Left renal cortex interstitium (tissue), 4 donors: ENCODE results near the gene CYP20A1. TPM values are rescaled to one million over a fixed set of nuclear protein-coding genes. Genes with fewer than 3 reads are reported as not detected.
A peak's percentile ranks its signal among the peaks of the same experiment; 100 is the strongest.
"Not testable (repeated sequence)": the region's sequence is repeated elsewhere in the genome, so short reads cannot be mapped to it uniquely, and the experiment has no call there.

Experiments
- DNase-seq, 4 donors: peaks; one replicate each; pipeline ENCODE4 v3.0.0-alpha.2; 2013; ENCODE audit warnings: low read depth in 4 of 4, low spot score in 2 of 4, missing footprints in 1 of 4
- polyA plus RNA-seq, 4 donors: library from polyadenylated mRNA; unstranded; fragments of 120-200 nt; gene quantifications; one replicate each; pipeline ENCODE4 v1.2.1, GENCODE V29; 2013; ENCODE audit not compliant: insufficient read length in 4 of 4

Gene CYP20A1
- polyA plus RNA-seq, 4 donors = 20.5 to 24.5 (median 22.2) TPM

DNA sequence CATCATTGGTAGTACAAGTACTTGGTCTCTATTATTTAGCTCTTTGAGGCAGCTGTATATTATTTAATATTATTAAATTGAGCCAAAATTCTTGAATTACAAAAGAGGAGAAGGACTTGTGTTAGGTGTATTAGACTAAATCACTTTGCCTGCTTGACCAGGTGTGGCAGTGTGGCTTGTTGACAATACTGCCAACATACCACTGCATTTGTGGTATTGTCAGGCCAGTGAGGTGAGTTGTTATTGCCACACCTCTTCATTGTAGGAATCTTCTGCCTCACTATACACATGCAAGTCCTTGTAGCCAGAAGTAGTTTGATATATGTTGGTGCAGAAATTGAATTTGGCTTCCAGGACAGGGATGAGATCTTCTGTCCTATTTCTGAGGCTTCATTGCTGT lies 40.5 kb downstream of the CYP20A1 start:
- DNase-seq = no peak

DNA sequence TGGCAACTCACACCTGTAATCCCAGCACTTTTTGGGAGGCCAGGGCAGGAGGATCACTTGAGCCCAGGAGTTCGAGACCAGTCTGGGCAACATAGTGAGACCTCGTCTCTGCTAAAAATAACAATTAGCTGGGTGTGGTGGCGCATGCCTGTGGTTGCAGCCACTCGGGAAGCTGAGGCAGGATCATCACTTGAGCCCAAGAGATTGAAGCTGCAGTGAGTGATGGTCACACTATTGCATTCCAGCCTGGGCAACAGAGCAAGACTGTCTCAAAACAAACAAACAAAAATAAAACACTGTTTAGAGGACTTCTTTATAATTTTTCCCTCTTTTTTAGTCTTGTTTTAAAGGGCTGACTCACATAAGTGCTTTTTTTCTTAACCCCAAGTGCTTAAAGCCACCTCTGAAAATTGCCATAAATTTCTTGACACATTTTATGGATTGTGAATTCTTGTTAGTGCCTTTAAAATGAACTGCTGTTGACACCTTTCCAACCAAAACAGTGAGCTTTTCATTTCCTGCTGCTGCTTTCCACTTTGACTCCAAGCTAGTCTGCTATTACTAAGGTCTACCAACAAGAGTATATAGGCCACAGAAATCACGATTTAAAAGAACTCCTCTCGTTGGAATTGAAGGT lies 41.7 kb downstream of the CYP20A1 start:
- peak; percentile 18 to 67 (median 44) for DNase-seq

DNA sequence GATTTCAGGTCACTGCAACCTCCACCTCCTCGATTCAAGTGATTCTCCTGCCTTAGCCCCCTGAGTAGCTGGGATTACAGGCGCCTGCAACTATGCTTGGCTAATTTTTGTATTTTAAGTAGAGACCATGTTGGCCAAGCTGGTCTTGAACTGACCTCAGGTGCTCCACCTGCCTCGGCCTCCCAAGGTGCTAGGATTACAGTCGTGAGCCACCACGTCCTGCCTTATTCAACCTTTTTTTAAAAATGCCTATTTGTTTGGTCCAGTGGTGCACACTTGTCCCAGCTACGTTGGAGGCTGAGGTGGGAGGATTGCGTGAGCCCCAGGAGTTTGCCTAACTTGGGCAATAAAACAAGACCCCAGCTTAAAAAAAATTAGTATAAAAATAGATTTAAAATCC lies 43.3 kb downstream of the CYP20A1 start:
- DNase-seq = no peak

DNA sequence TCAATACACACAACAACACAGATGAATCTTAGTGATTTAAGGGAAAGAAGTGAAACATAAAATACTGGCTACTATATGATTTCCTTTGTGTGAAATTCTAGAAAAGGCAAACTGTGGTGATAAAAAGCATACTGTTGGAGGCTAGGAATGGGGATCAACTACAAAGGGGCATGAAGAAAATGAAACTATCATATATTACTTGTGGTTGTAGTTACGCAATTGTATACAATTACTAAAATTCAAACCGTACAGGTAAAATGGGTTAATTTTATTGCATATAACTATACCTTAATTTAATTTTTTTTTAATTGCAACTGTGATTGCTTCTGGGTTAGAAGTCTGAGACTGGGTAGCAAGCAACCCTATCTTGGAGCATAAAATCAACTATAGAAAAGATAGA lies 47.7 kb downstream of the CYP20A1 start:
- DNase-seq = no peak

DNA sequence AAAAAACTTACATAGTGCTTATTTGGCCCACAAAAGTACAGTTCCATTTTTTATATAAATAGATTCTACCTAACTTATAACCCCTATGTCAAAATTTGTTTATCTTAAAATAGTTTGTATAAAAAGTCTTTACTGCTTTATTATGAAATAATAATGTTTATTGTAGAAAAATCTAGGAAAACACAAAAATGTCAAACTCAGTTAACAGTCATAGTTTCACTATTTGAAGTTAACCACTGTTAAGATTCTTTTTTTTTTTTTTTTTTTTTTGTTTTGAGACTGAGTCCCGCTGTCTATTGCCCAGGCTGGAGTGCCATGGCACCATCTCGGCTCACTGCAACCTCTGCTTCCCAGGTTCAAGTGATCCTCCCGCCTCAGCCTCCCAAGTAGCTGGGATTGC lies 62.8 kb downstream of the CYP20A1 start:
- no peak for DNase-seq

DNA sequence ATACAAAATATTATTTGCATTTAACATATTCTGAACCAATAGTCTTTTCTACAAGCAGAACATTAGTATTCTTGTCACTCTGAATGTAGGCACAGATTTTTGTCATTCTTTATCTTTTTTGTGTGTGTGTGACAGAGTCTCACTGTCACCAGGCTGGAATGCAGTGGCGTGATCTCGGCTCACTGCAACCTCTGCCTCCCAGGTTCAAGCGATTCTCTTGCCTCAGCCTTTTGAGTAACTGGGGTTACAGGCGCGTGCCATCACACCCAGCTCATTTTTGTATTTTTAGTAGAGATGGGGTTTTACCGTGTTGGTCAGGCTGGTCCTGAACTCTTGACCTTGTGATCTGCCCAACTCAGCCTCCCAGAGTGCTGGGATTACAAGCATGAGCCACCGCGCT lies 63.8 kb downstream of the CYP20A1 start:
- DNase-seq = not testable (repeated sequence)

DNA sequence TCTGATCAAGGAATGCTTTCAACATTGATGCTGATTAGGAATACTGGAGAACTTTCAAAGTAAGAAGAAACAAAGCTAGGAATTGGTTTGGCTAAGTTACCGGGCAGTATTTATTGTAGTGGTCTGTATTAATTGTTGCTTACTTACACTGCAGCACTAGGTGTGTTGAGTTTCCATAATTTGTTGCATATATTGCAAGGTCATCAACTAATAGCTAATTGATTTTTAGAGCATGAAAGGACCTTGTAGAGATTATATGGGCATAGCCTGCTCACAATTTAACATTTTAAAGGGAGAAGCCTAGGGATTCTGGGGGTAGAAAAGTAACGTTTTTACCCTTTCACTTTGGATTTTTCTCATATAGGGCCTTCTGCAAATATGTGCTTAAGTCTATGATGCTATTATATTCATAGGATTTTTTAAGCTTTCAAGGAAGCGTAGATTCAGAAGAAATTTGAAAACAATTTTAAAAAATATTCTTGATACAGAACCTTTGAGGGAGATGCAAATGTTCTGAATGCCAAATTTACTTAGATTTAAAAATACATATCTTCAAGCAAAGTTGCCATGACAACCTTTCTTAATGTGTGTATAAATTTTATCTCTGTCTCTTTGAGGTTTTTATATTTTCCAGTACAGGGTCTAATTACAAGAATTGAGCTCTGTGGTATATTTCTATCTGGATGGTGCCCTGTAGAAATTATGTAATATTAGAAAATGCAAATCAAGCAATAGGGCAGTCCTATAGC lies 72.0 kb downstream of the CYP20A1 start:
- no peak for DNase-seq

DNA sequence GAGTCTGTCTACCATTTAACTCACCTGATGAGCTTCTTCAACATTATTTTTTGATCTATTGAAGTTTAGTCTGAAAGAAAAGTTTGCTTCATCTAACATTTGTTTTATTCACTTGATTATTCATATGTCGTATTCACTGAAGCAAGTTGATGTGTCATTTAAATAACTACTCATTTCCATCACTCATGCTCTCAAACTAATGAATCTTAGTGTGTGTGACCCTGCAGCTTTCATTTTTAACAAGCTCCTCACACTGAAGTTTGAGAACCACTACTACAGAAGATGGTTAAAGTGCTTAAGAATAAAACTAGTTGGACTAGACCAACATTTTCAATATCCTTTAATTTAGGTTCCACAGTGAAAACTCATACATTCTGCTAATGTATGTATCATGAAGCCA lies 87.5 kb downstream of the CYP20A1 start:
- DNase-seq = no peak

DNA sequence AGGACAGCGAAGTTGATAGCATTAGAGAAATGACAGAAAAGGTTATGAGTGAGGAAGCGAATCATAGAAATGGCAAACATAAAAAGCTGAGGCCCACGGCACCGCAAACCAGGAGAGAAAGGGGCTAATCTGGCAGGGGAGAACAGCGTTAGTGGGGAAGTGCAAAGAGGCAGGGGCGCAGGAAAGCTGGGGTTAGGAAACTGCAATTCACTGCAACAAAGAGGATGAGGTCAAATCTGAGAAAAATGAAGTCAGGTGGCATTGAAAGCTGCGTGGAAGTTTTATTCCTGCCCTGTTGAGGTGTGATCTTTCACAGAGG lies 88.7 kb downstream of the CYP20A1 start:
- no peak for DNase-seq

DNA sequence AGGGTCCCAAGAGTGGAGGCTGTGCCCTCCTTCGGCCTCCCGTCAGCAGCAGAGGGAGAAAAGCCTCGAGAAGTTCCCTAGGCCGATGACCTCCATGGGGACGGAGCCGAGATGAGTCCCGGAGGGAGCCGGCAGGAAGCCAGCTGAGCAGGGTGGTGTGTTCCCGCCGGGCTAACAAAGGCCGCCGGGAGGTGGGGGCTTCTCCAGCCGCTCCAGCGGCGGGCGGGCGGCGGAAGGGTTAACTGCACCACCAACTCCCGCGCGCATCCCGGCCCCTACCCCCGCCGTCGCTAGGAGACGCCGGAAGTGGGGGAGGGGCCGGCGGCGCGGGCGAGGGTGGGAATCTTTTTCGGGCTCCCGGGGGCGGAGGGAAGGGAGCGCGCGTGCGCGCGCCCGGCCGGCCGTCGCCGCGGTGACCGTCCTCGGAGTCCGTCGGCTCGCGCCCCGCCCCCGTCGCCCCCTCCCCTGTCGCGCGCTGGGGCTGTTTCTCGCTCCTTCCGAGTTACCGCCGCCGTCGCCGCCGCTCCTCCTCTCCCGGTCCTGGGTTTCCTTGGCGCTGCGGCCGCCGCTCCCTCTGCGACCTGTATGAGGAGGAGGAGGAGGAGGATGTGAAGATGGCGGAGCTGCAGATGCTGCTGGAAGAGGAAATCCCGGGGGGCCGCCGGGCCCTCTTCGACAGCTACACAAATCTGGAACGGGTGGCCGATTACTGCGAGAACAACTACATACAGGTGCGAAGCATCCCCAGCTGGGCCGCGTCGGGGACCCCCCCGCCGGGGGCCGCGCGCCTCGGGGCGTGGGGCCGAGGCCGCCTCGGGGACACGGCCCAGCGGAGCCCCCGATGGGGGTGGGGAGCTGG lies 89.3 kb downstream of the CYP20A1 start, which contains the start of gene ABI2:
Gene ABI2 (plus strand): TSS at position 494 of the 859 bp plus-strand sequence. CDS start 121 bp downstream, at position 615.
- peak; percentile 70 to 93 (median 89) for DNase-seq

DNA sequence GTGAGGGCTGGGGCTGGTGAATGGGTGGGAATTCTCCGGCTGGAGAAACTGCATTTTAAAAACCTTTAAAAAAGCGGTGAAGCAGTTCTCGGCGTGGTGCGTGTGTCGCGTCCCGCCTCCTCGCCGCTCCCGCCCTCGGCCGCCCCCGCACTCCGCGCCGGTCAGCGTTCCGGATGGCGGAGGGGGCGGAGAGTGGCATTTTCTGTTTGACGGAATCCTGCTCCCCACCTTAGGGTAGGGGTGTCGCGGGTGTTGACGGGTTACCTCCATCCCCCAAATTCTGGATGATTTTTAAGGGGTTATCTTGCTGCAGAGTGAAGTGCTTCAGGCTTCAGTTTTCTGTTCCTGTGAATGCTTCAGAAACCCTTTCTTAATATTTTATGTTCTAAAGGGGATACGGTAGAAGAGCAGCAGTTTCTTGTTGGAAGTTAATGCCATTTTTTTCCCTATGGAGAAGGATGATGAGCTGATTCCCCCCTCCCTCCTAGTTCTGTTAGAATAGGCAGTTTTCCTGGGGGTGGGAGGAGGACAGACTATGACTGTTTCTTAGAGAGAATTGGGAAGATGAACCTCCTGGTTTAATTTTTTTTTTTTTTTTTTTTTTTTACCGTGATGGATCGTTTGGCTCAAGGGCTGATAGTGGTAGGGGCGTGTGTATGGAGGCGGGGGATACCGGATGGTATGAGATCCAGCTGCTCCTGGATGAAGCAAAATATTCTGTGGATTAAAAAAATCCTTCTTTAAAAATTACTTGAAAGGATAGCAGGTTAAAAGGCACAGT lies 90.1 kb downstream of the CYP20A1 start:
- DNase-seq = peak; percentile 44 to 80 (median 54)

DNA sequence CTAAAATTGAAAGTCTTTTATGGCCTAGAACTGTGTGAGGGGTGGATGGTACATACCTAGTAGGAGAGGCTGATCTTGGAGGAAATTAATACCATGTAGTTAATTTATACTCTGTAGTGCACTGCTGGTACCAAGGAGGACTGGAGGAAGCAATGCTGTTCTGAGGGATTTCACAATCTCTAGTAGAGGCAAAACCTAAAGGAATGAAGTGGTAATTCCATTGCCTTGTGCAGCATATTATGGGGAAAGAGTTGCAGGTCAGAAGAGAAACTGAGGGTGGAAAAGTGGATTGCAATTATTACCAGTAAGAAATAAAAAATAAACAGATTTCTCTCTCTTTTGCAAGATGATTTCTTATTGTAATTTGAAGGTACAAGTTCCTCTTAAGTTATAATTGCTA lies 91.6 kb downstream of the CYP20A1 start:
- DNase-seq = no peak

DNA sequence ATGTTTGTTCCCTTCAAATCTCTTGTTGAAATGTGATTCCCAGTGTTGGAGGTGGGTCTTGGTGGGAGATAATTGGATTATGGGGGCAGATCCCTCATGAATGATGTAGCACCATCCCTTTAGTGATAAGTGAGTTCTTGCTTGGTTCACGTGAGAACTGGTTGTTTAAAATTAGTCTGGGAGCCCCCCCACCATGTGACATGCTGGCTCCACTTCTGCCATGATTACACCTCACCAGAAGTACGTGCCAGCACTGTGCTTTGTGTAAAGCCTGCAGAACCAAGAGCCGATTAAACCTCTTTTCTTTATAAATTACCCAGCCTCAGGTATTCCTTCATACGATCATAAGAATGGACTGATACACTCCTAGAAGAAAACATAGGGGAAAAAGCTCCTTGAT lies 99.5 kb downstream of the CYP20A1 start:
- DNase-seq = no peak

DNA sequence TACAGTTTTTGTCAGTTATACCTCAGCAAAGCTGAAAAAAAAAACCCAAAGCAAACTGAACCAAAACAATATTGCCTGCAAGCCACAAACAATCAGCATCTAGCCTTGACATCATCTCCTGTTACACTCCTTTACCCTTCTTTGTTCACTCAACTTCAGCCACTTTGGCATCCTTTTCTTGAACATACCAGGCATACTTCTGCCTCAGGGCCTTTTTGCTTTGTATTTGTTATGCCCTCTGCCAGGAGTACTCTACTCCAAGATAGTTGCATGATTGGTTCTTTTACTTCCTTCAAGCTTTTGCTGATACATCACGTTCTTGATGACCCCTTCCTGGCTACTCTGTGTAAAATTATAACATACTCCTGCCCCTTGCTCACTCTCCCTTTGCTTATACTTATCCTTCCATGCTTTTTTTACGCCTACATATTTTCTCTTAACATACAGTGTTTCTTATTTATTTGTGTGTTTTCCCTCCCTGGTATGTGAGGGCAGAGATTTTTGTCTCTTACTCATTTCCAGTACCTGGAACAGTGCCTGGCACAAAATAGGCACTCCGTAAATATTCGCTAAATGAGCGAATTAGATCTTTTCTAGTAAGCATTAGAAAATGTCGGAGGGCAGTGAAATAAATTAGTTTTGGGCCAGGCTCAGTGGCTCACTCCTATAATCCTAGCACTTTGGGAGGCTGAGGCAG lies 102.1 kb downstream of the CYP20A1 start:
- DNase-seq = no peak

DNA sequence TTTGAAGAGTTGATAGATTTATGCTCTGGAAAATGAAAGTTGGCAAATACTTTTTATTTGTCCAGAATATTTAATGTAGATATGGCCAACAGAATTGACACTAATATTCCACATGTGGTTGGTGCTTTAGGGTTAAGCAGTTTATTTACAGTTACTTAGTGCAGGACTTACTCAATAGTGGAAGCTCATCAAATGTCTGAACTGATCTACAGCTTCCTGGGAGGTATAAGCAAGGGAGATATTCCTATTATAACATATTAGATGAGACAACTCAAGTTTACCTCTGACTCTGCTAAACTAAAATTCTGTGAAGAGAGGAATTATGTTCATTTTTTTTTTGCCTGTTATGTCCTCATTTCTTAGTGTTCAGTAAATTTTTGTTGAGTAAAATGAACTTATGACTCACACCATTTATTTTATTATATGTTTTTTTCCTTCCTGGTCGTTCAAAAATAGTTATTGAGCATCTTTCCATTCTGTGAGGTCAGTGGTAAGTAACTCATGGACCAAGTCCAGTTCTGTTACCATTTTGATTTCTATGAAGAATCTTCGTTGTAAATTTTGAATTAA lies 103.0 kb downstream of the CYP20A1 start:
- no peak for DNase-seq

DNA sequence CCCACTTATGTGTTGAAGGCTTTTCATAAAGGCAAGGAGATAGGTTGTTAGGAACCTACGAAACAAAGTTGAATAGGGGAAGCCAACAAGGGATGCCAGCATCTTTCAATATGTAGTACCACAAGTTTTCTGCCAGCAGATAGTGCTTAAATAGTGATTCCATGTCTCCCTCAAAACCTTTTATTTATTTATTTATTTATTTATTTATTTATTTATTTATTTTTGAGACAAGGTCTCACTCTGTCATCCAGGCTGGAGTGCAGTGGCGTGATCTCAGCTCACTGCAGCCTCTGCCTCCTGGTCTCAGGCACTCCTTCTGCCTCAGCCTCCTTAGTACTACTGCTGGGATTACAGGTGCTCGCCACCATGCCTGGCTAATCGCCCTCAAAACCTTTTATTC lies 103.6 kb downstream of the CYP20A1 start:
- not testable (repeated sequence) for DNase-seq

DNA sequence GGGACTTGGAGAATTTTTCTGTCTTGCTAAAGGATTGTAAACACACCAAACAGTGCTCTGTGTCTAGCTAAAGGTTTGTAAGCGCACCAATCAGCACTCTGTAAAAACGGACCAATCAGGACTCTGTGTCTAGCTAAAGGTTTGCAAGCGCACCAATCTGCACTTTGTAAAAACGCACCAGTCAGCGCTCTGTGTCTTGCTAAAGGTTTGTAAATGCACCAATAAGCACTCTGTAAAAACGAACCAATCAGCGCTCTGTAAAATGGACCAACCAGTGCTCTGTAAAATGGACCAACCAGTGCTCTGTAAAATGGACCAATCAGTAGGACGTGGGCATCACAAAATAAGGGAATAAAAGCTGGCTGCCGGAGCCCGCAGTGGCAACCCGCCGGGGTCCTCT lies 105.8 kb downstream of the CYP20A1 start:
- no peak for DNase-seq

DNA sequence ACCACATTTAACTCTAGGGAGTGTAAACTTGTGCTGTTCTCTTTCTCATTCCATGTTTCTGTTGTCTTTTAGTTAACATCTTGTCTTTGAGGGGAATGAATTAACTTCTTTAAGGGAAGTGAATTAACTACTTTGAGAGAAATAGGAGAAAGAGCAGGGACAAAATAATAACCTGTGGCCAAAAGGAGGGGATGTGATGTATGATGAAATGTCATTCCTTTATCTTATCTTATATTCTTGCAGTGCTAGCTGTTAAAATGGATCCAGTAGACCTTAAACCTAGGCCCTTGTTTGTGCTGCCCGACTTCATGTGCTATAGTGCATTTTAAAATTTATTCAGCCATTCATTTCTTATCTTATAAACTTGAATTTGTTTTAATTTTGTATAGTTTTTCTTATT lies 107.8 kb downstream of the CYP20A1 start:
- no peak for DNase-seq

DNA sequence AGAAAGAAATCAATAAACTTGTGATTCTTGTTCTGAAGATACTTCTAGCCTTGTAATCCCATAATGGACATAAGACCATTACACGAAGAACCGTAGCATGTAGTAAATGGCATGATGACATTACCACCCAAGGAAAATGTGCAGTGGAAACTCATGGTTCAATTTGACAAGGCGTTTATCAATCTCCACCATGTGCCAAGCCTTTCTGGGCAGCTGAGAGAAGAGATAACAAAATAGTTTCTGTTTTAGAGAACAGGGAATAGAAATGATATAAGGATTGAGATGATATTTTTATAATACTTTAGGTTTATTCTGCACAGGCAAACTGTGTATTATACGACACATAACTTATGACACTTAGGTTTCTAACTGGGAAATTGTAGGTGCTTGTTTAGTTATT lies 108.6 kb downstream of the CYP20A1 start:
- no peak for DNase-seq
